Smooth muscle cell (in vitro differentiated cells): ENCODE data around the gene NCKAP5. TPM values are rescaled to one million over a fixed set of nuclear protein-coding genes. Genes with fewer than 3 reads are reported as not detected.

ENCODE experiments used
- DNase-seq: peaks from one replicate; lab custom pipeline; 2025; ENCODE audit not compliant: unreplicated experiment; lab: John Stamatoyannopoulos, UW
- H2AFZ ChIP-seq: fragments of 200-600 bp; sonication (generic); 2 replicates; pipeline ENCODE4 v1.6.0; 2016; ENCODE audit warnings: antibody characterized with exemption, low read depth, mild to moderate bottlenecking
- H3F3A ChIP-seq: fragments of 200-600 bp; sonication (generic); 2 replicates; pipeline ENCODE4 v1.6.0; 2017; ENCODE audit warnings: antibody characterized with exemption, low read depth
- H3K27ac ChIP-seq: fragments of 200-600 bp; sonication (generic); 2 replicates; pipeline ENCODE4 v1.5.1; 2016; ENCODE audit warnings: low read depth, mild to moderate bottlenecking
- H3K27me3 ChIP-seq: fragments of 200-600 bp; sonication (generic); 2 replicates; pipeline ENCODE4 v1.6.1; 2016; ENCODE audit warnings: low read depth, mild to moderate bottlenecking
- H3K36me3 ChIP-seq: fragments of 200-600 bp; sonication (generic); 2 replicates; pipeline ENCODE4 v1.5.1; 2016; ENCODE audit warnings: low read depth
- H3K4me1 ChIP-seq: fragments of 200-600 bp; sonication (generic); 2 replicates; pipeline ENCODE4 v1.5.1; 2016; ENCODE audit warnings: low read depth
- H3K4me2 ChIP-seq: fragments of 200-600 bp; sonication (generic); 2 replicates; pipeline ENCODE4 v1.6.0; 2016; ENCODE audit warnings: mild to moderate bottlenecking
- H3K4me3 ChIP-seq: fragments of 200-600 bp; sonication (generic); 2 replicates; pipeline ENCODE4 v1.5.1; 2016; ENCODE audit warnings: mild to moderate bottlenecking
- H3K79me2 ChIP-seq: fragments of 200-600 bp; sonication (generic); 2 replicates; pipeline ENCODE4 v1.6.0; 2016; ENCODE audit warnings: low read depth, mild to moderate bottlenecking
- H3K9ac ChIP-seq: fragments of 200-600 bp; sonication (generic); 2 replicates; pipeline ENCODE4 v1.6.0; 2016; ENCODE audit warnings: low read depth
- H3K9me3 ChIP-seq: fragments of 200-600 bp; sonication (generic); replicated peaks from 2 replicates; pipeline ENCODE4 v1.5.1; 2016; ENCODE audit warnings: low read depth
- H4K20me1 ChIP-seq: fragments of 200-600 bp; sonication (generic); 2 replicates; pipeline ENCODE4 v1.6.0; 2016; ENCODE audit warnings: low read depth
- WGBS: methylation state at CpG from one replicate; pipeline ENCODE4 v1.1.7; 2016; ENCODE audit warnings: low lambda C conversion rate; 5-methylcytosine and 5-hydroxymethylcytosine counted together
- polyA plus RNA-seq: library from polyadenylated mRNA; unstranded; fragments of >200 nt; fragmentation: Nextera tagmentation; extraction: Ambion mirVana; gene quantifications from 2 replicates; pipeline ENCODE4 v1.2.1, GENCODE V29; 2016
- total RNA-seq: library from RNA; depleted of rRNA; stranded (reverse); fragments of >200 nt; gene quantifications from 2 replicates; pipeline ENCODE4 v1.2.3, GENCODE V29; 2014
- TF ChIP-seq, protein P1 (sequence below): fragments of 200-600 bp; sonication (generic); IDR thresholded peaks from 2 replicates; pipeline ENCODE4 v1.5.1; 2017; ENCODE audit warnings: borderline replicate concordance, mild to moderate bottlenecking, antibody characterized with exemption; ENCODE audit not compliant: insufficient read depth, poor library complexity, severe bottlenecking

Gene NCKAP5
- total and polyA plus RNA-seq, 2 experiments from 2014 or later, result 4.6 to 9.5 TPM

- Histone ChIP-seq H2AFZ (no peak overlapping the region), H3K79me2 (no peaks in the 10 kb centered on the region), H3K9ac (no peak overlapping the region), H3K4me1 (no peaks in the 10 kb centered on the region), H4K20me1 (no peaks in the 10 kb centered on the region), H3K4me2 (no peak overlapping the region), H3K4me3 (no peak overlapping the region), H3K27ac (no peak overlapping the region), H3K36me3 (no peaks in the 10 kb centered on the region), H3F3A (no peaks in the 10 kb centered on the region), H3K27me3 (no peaks in the 10 kb centered on the region), H3K9me3 (no peaks in the 10 kb centered on the region)
- WGBS, result 81% methylated on average over 4 of the region's 4 CpGs
- TF ChIP-seq, protein P1, sequence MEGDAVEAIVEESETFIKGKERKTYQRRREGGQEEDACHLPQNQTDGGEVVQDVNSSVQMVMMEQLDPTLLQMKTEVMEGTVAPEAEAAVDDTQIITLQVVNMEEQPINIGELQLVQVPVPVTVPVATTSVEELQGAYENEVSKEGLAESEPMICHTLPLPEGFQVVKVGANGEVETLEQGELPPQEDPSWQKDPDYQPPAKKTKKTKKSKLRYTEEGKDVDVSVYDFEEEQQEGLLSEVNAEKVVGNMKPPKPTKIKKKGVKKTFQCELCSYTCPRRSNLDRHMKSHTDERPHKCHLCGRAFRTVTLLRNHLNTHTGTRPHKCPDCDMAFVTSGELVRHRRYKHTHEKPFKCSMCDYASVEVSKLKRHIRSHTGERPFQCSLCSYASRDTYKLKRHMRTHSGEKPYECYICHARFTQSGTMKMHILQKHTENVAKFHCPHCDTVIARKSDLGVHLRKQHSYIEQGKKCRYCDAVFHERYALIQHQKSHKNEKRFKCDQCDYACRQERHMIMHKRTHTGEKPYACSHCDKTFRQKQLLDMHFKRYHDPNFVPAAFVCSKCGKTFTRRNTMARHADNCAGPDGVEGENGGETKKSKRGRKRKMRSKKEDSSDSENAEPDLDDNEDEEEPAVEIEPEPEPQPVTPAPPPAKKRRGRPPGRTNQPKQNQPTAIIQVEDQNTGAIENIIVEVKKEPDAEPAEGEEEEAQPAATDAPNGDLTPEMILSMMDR, result no peak
- no peak for DNase-seq
These were observed 778.0 kb downstream of the NCKAP5 start for GRCh38 chr2:132790207-132790785.

DNA sequence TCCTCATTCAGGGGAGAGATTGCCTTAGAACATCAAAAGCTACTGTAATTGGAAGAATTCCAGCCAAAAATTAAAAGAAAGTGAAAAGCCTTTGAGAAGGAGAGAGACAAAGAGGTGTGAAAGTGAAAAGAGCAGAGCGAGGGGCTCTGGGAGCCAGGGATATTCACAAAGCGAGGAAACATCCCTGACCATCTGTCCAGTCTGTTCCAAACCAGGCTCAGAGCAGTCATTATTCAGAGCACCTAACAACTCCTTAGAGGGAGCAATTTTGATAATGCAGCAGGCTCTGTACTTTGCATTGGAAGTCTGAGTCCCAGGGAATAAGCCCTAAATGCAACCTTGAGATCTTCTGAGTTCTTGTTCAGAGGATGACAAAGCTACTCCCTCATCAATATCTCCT is 779.2 kb downstream of the NCKAP5 start:
- H3K79me2 ChIP-seq, result no peaks in the 10 kb centered on the region
- no peaks in the 10 kb centered on the region for H3K9me3 ChIP-seq
- H3K9ac ChIP-seq, result no peak overlapping the region
- TF ChIP-seq, protein P1, result no peak
- H3F3A ChIP-seq, result no peaks in the 10 kb centered on the region
- no peak overlapping the region for H2AFZ ChIP-seq
- H3K4me1 ChIP-seq, result no peaks in the 10 kb centered on the region
- no peak for DNase-seq
- no peaks in the 10 kb centered on the region for H3K27me3 ChIP-seq
- H3K36me3 ChIP-seq, result no peaks in the 10 kb centered on the region
- H3K27ac ChIP-seq, result no peak overlapping the region
- 92% methylated on average over 2 of the region's 2 CpGs for WGBS
- H3K4me2 ChIP-seq, result no peak overlapping the region
- H4K20me1 ChIP-seq, result no peaks in the 10 kb centered on the region
- H3K4me3 ChIP-seq, result no peak overlapping the region

- 92% methylated on average over 4 of the region's 4 CpGs for WGBS
- Histone ChIP-seq H3K9ac (no peak overlapping the region), H3F3A (no peaks in the 10 kb centered on the region), H3K36me3 (no peaks in the 10 kb centered on the region), H3K4me1 (no peaks in the 10 kb centered on the region), H2AFZ (no peak overlapping the region), H4K20me1 (no peaks in the 10 kb centered on the region), H3K4me3 (no peak overlapping the region), H3K79me2 (no peaks in the 10 kb centered on the region), H3K27ac (no peak overlapping the region), H3K9me3 (no peaks in the 10 kb centered on the region), H3K4me2 (no peak overlapping the region), H3K27me3 (no peaks in the 10 kb centered on the region)
- TF ChIP-seq, protein P1, result no peak
- DNase-seq, result no peak
These were observed 779.9 kb downstream of the NCKAP5 start for GRCh38 chr2:132788310-132788838.

- H4K20me1 ChIP-seq, result no peaks in the 10 kb centered on the region
- H3K4me1 ChIP-seq, result no peaks in the 10 kb centered on the region
- DNase-seq, result no peak
- H3K27ac ChIP-seq, result no peak overlapping the region
- H3K27me3 ChIP-seq, result no peaks in the 10 kb centered on the region
- H3K9ac ChIP-seq, result no peak overlapping the region
- no peaks in the 10 kb centered on the region for H3K36me3 ChIP-seq
- no peak overlapping the region for H2AFZ ChIP-seq
- WGBS, result 94% methylated on average over 10 of the region's 11 CpGs
- no peaks in the 10 kb centered on the region for H3K79me2 ChIP-seq
- TF ChIP-seq, protein P1, result no peak
- H3K4me3 ChIP-seq, result no peak overlapping the region
- H3F3A ChIP-seq, result no peaks in the 10 kb centered on the region
- H3K9me3 ChIP-seq, result no peaks in the 10 kb centered on the region
- H3K4me2 ChIP-seq, result no peak overlapping the region
These were observed 784.4 kb downstream of the NCKAP5 start for GRCh38 chr2:132783883-132784282.
